ENCODE data around the gene GNG14.

GNG14 gene

GRCh38 chr19:12689581-12690216 lies 1.9 kb downstream of the GNG14 start:
- no peaks in the 10 kb centered on the region for H3K9me3 ChIP-seq (ENCODE audit: low read length)
- H3K27me3 ChIP-seq (ENCODE audit: insufficient read depth, low read length): no peaks in the 10 kb centered on the region
- TF ChIP-seq CTCF (IDR thresholded peaks at IDR 0.05; ENCODE audit: low read length): no peak
- TF ChIP-seq EZH2 (IDR thresholded peaks at IDR 0.05; ENCODE audit: borderline replicate concordance, low read length): no peak
- H3K9me2 ChIP-seq (ENCODE audit: low read depth, low read length): no peaks in the 10 kb centered on the region
- no peaks in the 10 kb centered on the region for H3K36me3 ChIP-seq (ENCODE audit: insufficient read depth, low read length)
- H4K20me1 ChIP-seq (ENCODE audit: insufficient read depth, low read length): no peaks in the 10 kb centered on the region
- no peak overlapping the region for H3K4me3 ChIP-seq (ENCODE audit: low read depth, low read length, poor library complexity, severe bottlenecking)
- H3K4me1 ChIP-seq (ENCODE audit: insufficient read depth, low read length, severe bottlenecking): no peaks in the 10 kb centered on the region
- no peaks in the 10 kb centered on the region for H3K79me2 ChIP-seq (ENCODE audit: insufficient read depth, low read length)
- no peaks in the 10 kb centered on the region for H3F3A ChIP-seq (ENCODE audit: insufficient read depth, low read length)
- no peak overlapping the region for H3K27ac ChIP-seq (ENCODE audit: low read depth, low read length, poor library complexity, severe bottlenecking)
- H3K9ac ChIP-seq (ENCODE audit: low read length): no peak overlapping the region
- no peak overlapping the region for H3K4me2 ChIP-seq (ENCODE audit: low read length)
- H2AFZ ChIP-seq (ENCODE audit: low read length): no peak overlapping the region

GRCh38 chr19:12692960-12693359 lies 5.2 kb downstream of the GNG14 start:
- no peak overlapping the region for H3K4me3 ChIP-seq (ENCODE audit: low read depth, low read length, poor library complexity, severe bottlenecking)
- peaks cover 20% of the 10 kb centered on the region for H3K4me1 ChIP-seq (ENCODE audit: insufficient read depth, low read length, severe bottlenecking)
- H3K79me2 ChIP-seq (ENCODE audit: insufficient read depth, low read length): no peaks in the 10 kb centered on the region
- H4K20me1 ChIP-seq (ENCODE audit: insufficient read depth, low read length): no peaks in the 10 kb centered on the region
- no peaks in the 10 kb centered on the region for H3K9me2 ChIP-seq (ENCODE audit: low read depth, low read length)
- peaks cover 7% of the 10 kb centered on the region; the same call in 1 of the 2 replicates for H3F3A ChIP-seq (ENCODE audit: insufficient read depth, low read length)
- peaks cover 3% of the 10 kb centered on the region; the same call in 1 of the 2 replicates for H3K36me3 ChIP-seq (ENCODE audit: insufficient read depth, low read length)
- no peaks in the 10 kb centered on the region for H3K27me3 ChIP-seq (ENCODE audit: insufficient read depth, low read length)
- TF ChIP-seq EZH2 (IDR thresholded peaks at IDR 0.05; ENCODE audit: borderline replicate concordance, low read length) (no peak), CTCF (IDR thresholded peaks at IDR 0.05; ENCODE audit: low read length) (no peak)
- H3K4me2 ChIP-seq (ENCODE audit: low read length): no peak overlapping the region
- no peak overlapping the region for H3K9ac ChIP-seq (ENCODE audit: low read length)
- no peak overlapping the region for H2AFZ ChIP-seq (ENCODE audit: low read length)
- H3K9me3 ChIP-seq (ENCODE audit: low read length): no peaks in the 10 kb centered on the region
- H3K27ac ChIP-seq (ENCODE audit: low read depth, low read length, poor library complexity, severe bottlenecking): no peak overlapping the region

GRCh38 chr19:12694641-12695040 lies 6.8 kb downstream of the GNG14 start:
- H3K9me3 ChIP-seq (ENCODE audit: low read length): no peaks in the 10 kb centered on the region
- TF ChIP-seq CTCF (IDR thresholded peaks at IDR 0.05; ENCODE audit: low read length) (no peak), EZH2 (IDR thresholded peaks at IDR 0.05; ENCODE audit: borderline replicate concordance, low read length) (no peak)
- no peak overlapping the region for H3K4me3 ChIP-seq (ENCODE audit: low read depth, low read length, poor library complexity, severe bottlenecking)
- no peak overlapping the region for H3K9ac ChIP-seq (ENCODE audit: low read length)
- peaks cover 15% of the 10 kb centered on the region; the same call in 1 of the 2 replicates for H3K36me3 ChIP-seq (ENCODE audit: insufficient read depth, low read length)
- no peaks in the 10 kb centered on the region for H4K20me1 ChIP-seq (ENCODE audit: insufficient read depth, low read length)
- no peaks in the 10 kb centered on the region for H3K9me2 ChIP-seq (ENCODE audit: low read depth, low read length)
- H3F3A ChIP-seq (ENCODE audit: insufficient read depth, low read length): peaks cover 7% of the 10 kb centered on the region; the same call in 1 of the 2 replicates
- no peaks in the 10 kb centered on the region for H3K27me3 ChIP-seq (ENCODE audit: insufficient read depth, low read length)
- no peak overlapping the region for H3K4me2 ChIP-seq (ENCODE audit: low read length)
- H3K4me1 ChIP-seq (ENCODE audit: insufficient read depth, low read length, severe bottlenecking): peaks cover 20% of the 10 kb centered on the region
- no peaks in the 10 kb centered on the region for H3K79me2 ChIP-seq (ENCODE audit: insufficient read depth, low read length)
- no peak overlapping the region for H3K27ac ChIP-seq (ENCODE audit: low read depth, low read length, poor library complexity, severe bottlenecking)
- no peak overlapping the region for H2AFZ ChIP-seq (ENCODE audit: low read length)

Measured in OCI-LY1 (cell line).